Measurements from ENCODE around the gene HS1BP3. TPM values are rescaled to one million over a fixed set of nuclear protein-coding genes. Genes with fewer than 3 reads are reported as not detected.

The HS1BP3 gene
- total and polyA plus RNA-seq, 8 donors, result 9.5 to 16.8 (median 10.8) TPM

DNA sequence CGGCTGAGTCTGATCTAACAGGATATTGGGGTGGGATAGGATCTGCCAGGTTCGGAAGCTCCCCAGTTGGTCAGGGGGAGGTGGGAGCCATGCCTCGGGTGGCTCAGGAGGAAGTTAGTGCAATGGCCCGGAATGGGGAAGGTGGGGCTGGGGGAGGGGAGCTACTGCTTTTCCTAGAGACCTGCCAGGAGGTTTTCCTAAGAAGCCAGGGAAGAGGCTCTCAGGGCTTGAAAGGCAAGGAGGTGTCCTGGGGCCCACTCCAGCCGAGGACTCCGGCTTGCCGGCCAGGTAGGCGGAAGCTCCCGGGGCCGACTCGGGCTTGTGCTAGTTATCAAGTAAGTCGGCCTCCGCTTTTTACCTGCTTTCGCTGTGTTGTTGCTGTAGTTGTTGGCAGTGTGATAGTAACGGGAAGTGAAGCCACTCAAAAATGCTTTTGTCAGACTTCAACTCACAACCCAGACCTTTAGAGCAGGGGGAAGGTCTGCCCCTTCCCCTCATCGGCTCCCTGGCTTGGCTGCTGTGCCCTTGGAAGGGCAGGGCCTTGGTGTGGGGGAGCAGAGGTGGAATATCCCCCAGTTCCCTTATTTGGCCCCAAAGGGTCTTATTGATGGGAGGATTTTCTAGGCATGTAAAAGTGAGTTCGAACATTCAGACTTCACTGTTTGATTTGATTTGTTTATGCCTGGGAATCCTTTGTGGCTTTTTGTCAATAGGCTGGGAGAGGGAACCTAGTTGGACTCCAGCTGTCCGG lies 21.5 kb upstream of the HS1BP3 start:
- WGBS, 2 donors, result 31 to 44% methylated on average over 18 of the region's 18 CpGs
- Histone ChIP-seq H3K4me1 (peaks cover 0 to 3% (median 0%) of the 10 kb centered on the region in 3 donors), H3K9me3 (no peaks in the 10 kb centered on the region), H3K4me3 (no peak overlapping the region), H3K36me3 (no peaks in the 10 kb centered on the region), H3K27me3 (peaks cover 0 to 24% (median 2%) of the 10 kb centered on the region in 4 donors), H3K27ac (no peak overlapping the region)
- DNase-seq (no peak), ATAC-seq (no peak), FAIRE-seq (no peak)
- intact Hi-C loops (cut with DNase I), result no loop called here
- TF ChIP-seq, protein P1, sequence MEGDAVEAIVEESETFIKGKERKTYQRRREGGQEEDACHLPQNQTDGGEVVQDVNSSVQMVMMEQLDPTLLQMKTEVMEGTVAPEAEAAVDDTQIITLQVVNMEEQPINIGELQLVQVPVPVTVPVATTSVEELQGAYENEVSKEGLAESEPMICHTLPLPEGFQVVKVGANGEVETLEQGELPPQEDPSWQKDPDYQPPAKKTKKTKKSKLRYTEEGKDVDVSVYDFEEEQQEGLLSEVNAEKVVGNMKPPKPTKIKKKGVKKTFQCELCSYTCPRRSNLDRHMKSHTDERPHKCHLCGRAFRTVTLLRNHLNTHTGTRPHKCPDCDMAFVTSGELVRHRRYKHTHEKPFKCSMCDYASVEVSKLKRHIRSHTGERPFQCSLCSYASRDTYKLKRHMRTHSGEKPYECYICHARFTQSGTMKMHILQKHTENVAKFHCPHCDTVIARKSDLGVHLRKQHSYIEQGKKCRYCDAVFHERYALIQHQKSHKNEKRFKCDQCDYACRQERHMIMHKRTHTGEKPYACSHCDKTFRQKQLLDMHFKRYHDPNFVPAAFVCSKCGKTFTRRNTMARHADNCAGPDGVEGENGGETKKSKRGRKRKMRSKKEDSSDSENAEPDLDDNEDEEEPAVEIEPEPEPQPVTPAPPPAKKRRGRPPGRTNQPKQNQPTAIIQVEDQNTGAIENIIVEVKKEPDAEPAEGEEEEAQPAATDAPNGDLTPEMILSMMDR (IDR thresholded peaks at IDR 0.05), result no peak

DNA sequence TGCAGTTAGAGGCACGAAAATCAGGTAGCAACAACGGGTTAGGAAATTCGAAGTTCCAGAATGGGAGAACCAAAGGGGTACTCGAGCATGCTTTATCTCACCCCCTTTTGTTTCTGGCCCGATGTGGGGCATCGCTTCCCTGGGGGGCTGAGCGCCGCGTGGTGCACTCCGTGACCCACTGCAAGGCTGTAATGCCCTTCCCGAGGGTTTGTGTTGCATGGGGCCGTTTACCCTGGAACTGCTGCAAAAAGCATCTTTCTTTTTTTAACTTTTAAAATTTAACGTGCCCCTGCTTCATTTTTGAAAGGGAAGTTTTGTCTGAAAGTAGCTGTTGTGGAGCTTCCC lies 20.8 kb upstream of the HS1BP3 start:
- FAIRE-seq, result no peak
- H3K27me3 ChIP-seq, result peaks cover 0 to 24% (median 2%) of the 10 kb centered on the region in 4 donors
- TF ChIP-seq, protein P1 (IDR thresholded peaks at IDR 0.05), result no peak
- intact Hi-C loops (cut with DNase I), result no loop called here
- H3K36me3 ChIP-seq, result no peaks in the 10 kb centered on the region
- H3K4me1 ChIP-seq, result peaks cover 0 to 3% (median 0%) of the 10 kb centered on the region in 3 donors
- DNase-seq, result no peak
- ATAC-seq, result no peak
- WGBS, 2 donors, result 11 to 17% methylated on average over 13 of the region's 13 CpGs
- no peak overlapping the region for H3K4me3 ChIP-seq
- H3K9me3 ChIP-seq, result no peaks in the 10 kb centered on the region
- H3K27ac ChIP-seq, result no peak overlapping the region

DNA sequence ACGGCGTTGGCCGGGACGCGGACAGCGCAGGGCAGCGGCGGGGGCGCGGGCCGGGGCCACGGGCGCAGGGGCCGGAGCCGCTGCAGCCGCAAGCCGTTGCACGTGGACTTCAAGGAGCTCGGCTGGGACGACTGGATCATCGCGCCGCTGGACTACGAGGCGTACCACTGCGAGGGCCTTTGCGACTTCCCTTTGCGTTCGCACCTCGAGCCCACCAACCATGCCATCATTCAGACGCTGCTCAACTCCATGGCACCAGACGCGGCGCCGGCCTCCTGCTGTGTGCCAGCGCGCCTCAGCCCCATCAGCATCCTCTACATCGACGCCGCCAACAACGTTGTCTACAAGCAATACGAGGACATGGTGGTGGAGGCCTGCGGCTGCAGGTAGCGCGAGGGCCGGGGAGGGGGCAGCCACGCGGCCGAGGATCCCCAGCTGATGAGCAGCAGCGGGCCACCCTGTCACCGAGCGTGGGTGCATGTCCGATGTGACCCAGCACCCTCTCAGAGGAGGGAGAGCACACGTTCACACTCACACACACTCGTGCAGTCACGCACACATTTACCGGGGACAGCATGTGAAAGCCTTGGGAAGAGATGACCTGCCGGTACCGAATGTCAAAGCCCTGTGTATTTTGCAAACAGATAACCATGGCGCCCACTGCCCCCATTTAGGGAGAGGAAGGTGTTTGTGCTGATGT lies 20.3 kb upstream of the HS1BP3 start:
- H3K27me3 ChIP-seq, result peaks cover 0 to 26% (median 5%) of the 10 kb centered on the region in 4 donors
- TF ChIP-seq, protein P1 (IDR thresholded peaks at IDR 0.05), result no peak
- H3K27ac ChIP-seq, result no peak overlapping the region
- no peaks in the 10 kb centered on the region for H3K36me3 ChIP-seq
- ATAC-seq (no peak), FAIRE-seq (no peak), DNase-seq (peak in 1 of 6 donors; percentile 61)
- intact Hi-C loops (cut with DNase I), result no loop called here
- peaks cover 0 to 3% (median 0%) of the 10 kb centered on the region in 3 donors for H3K4me1 ChIP-seq
- no peak overlapping the region for H3K4me3 ChIP-seq
- no peaks in the 10 kb centered on the region for H3K9me3 ChIP-seq
- WGBS, 2 donors, result 11 to 20% methylated on average over 50 to 60 of the region's 60 CpGs

DNA sequence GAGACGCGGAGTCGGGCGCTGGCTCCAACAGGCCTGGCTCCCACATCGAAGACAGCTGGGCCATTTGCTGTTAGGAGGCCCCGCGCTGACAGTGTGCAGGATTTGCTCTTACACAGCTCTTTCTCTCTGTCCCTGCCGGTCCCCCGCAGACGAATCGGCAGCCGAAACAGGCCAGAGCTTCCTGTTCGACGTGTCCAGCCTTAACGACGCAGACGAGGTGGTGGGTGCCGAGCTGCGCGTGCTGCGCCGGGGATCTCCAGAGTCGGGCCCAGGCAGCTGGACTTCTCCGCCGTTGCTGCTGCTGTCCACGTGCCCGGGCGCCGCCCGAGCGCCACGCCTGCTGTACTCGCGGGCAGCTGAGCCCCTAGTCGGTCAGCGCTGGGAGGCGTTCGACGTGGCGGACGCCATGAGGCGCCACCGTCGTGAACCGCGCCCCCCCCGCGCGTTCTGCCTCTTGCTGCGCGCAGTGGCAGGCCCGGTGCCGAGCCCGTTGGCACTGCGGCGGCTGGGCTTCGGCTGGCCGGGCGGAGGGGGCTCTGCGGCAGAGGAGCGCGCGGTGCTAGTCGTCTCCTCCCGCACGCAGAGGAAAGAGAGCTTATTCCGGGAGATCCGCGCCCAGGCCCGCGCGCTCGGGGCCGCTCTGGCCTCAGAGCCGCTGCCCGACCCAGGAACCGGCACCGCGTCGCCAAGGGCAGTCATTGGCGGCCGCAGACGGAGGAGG lies 19.6 kb upstream of the HS1BP3 start:
- Histone ChIP-seq H3K4me1 (peaks cover 0 to 3% (median 0%) of the 10 kb centered on the region in 3 donors), H3K27me3 (peaks cover 0 to 31% (median 8%) of the 10 kb centered on the region in 4 donors), H3K4me3 (no peak overlapping the region), H3K9me3 (no peaks in the 10 kb centered on the region), H3K27ac (no peak overlapping the region), H3K36me3 (no peaks in the 10 kb centered on the region)
- no peak for FAIRE-seq
- DNase-seq, result peak in 1 of 6 donors; percentile 73
- TF ChIP-seq, protein P1 (IDR thresholded peaks at IDR 0.05), result no peak
- 9 to 13% methylated on average over 69 to 83 of the region's 83 CpGs for WGBS, 2 donors
- intact Hi-C loops (cut with DNase I), result no loop called here
- peak in 1 of 4 donors; percentile 28 for ATAC-seq

Measured in pancreas (tissue), 10 donors.